Measurements from ENCODE around the gene VPS4B.
"Not testable (repeated sequence)": the region's sequence is repeated elsewhere in the genome, so short reads cannot be mapped to it uniquely, and the experiment has no call there.

Gene VPS4B

GRCh38 chr18:63366213-63367052 lies 55.8 kb downstream of the VPS4B start:
- peak; percentile 79 to 84 for DNase-seq

DNA sequence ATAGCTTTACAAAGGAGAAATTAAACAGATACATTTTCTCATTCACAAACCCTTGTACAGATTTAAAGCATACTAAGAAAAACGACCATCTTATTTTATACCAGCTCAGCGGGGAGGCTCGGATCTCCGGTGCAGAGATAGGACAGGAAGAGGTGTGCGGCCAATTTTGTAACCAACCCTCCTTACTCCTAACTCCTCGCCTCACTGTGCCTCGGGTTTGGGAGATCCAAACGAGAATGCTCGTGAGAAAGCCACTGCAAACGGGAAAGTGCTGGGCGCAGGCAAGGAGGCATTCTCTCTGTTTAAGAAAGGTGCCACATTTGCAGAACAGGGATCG lies 56.4 kb downstream of the VPS4B start:
- DNase-seq = no peak

DNA sequence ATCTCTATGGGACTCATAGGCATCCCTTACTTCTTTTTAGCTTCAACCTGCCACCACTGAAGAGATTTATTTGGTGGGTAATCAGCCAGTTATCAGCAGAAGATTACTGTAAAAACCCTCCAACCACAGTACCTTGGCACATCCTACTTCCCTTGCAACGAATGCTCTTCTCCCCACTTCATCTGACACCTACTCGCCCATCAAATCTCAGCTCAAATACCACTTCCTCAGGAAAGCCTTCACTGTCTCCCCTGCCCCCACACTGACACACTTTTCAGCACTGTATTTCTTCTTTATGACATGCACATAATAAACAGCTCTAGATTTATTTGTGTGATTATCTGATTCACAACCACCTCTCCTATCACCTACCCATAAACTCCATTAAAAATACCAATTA lies 58.3 kb downstream of the VPS4B start:
- no peak for DNase-seq

GRCh38 chr18:63363420-63363819 lies 58.9 kb downstream of the VPS4B start:
- DNase-seq = not testable (repeated sequence)

DNA sequence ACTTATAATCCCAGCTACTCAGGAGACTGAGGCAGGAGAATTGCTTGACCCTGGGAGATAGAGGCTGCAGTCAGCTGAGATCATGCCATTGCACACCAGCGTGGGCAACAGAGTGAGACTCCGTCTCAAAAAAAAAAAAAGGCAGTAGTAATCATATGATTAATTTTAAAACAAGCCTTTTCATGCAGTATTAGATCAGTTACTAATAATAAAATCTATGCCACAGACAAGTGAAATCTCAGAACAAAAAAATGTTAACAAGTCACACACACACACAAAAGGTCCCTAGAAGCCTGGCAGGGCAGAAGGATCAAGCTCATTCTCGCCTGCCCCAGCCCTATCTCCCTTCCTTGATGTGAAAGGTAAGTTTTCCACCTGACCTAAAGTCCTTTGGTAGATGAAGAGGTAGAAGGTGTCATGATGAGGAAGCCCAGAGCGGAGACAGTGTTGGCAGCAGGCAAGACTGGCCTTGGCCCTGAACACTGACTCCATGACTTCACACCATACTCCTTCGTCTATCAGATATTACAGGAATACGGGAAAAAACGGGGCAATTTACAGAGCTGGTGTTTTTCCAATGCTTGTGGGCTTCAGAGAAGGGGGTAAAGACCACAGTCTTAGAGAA lies 65.9 kb downstream of the VPS4B start:
- no peak for DNase-seq

DNA sequence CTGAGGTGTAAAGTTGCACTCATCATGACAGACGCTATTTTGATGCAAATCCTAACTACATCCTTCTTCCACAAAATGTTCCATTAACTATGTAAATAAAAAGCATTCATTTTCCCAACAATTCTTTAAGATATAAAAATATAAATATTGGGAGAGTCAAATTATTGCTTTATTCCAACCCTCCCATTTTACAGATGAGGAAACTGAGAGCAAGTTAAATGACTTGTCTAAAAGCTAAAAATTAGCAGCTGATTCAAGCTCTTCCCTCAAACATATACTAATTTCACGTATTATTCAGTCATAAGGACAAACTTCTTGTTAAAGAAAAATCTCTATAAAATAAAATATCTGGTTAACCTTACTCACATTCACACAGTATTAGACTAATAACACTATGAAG lies 72.0 kb downstream of the VPS4B start:
- no peak for DNase-seq

DNA sequence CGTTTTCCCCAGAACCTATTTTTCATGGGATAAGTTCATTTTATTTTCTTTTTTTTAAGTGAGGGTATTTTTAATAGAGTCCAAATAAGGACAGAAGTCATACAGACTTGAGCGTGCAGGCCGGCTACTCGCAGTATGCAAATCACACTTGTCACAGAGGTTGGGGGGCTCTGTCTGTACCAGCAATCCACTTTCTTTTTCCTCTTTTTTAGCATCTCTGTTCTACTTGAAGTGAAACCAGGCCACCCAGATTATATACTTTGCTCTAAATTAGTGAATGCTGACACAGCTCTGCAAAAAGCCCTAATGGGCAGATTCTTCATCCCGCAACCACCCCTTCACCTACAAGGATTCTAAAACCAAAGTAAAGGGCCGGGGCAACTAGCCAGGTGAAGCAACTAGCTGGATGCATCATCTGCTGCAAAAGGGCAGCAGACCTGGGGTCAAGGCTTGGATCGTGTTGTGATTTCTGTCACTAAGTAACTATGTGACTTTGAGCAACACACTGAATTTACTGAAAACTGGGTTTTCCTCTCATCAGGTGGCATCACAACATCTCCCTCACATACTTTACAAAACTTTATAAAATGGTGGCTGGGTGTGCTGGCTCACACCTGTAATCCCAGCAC lies 73.7 kb downstream of the VPS4B start:
- no peak for DNase-seq

DNA sequence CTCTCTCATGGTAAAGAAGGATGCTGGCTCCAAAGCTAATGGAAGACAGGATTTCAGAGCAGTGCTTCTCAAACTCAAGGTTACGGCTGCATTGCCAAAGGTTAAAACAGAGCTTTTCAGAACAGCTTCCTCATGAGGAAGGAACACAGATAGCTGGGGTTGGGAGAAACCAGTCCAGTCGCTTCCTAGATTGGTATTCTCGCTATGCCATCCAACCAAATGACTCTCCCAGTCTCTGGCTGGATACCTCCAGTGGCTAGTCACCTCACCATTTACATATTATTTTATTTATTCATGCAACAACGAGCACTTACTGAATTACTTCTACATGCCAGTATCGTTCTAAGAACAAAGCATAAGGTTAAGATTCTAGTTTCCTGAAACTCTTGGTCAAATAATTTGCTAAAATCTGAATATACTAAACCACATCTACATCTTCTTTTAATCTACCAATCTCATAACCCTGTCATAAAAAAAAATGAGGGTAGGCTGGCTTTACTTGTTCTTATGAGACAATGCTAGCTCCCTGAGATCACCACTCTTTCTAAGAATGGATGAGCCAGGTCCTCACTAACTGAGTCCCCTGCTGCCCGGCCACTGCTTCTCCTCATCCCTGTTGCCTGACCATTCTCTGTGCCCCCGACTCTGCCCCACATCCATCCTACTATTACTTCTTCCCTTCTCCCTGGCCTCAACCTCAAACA lies 75.6 kb downstream of the VPS4B start:
- no peak for DNase-seq

DNA sequence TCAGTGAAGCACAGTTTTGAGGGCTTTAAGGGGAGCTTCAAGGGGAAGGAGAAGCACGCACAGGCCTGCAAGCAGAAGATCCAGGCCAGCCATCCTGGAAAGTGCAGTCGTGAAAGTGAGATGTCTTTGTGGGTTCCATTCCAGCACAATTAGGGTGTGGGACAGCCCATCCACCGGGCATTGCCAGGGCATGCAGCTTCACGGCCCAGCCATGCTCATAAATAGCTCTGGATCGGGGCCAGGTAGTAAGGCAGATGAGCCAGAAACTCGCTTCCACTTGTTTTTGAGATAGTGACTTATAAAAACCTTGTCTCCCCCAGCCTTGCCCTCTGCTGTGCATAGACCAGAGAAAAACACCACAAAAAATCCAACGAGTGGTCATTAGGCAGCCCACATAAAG lies 76.2 kb downstream of the VPS4B start:
- DNase-seq = no peak

DNA sequence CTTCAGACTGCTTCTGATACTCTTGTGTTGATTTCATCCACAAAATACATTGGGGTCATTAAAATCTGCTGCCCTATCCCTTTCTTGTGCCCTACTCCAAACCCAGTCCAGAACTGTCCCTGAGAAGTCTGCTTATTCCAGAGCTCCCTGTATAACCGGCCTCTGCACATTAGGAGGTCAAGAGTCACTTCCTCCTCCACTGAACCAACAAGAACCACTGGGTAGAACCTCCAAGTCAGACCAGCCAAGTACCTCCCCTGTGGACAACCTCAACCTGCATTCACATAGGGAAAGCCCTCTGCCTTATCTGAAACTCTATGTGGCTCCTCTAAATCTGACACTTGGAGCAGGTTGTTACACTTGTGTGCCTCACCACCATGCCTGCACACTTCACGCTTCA lies 77.4 kb downstream of the VPS4B start:
- no peak for DNase-seq

DNA sequence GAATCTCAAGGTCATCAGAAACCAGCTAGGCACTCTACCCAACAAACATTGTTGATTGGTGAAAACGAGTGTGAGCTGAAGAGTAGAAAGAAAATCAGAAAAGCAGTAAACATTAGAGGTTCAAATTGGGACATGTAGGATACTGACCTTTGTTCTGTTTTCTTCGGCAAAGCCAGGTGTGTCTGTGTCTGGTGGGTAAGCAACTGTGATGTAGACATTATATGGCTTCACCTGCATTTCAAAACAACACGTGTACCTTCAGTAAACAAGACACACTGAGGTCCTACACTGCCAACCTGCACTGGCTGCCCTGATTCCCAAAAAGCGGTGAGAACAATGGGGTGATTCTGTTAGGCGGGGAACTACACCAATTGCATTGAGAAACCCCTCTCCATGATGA lies 78.0 kb downstream of the VPS4B start:
- no peak for DNase-seq

DNA sequence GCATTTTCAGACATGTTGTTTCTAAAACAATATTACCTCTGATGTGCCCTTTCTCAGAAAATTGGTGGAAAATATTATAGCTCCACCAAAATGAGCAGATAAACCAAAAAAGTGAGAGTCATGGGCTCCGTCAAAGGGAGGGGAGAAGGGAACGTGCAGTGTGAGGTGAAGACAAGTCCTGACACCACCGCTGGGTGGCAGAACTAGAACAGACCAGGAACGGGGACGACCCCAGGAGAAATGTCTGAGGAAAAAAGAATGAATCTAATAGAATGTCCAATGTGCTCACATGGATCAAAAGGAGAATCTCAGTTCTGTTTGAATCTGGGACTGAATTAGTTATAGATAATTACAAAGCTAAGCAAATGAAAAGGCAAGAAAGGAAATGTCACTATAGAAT lies 80.1 kb downstream of the VPS4B start:
- DNase-seq = peak; percentile 35 to 37

DNA sequence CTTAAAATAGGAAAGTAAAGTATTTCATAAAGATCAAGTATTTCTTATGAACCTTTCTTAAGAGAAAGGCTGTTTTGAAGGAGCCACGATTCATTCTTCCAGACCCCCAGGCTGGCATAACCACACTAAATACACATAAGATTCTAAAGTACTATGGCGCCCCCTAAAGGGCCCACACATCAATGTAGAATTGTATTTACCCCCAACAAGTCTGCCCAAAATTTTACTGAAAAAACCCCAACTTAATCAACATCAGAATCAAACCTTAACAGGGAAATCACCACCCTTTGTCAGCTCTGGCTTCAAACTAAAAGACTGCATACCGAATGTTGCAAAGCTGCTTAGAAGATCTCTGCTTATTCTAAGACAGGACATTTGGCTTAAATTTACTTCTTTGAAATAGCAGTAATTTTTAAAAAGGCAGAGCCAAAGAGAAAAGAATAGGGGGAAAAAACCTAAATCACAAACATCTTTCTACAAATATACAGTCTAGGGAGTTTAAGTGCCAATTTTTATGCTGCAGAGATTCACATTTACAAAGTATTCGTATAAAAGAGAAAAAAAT lies 82.3 kb downstream of the VPS4B start:
- peak; percentile 36 to 44 for DNase-seq

All from activated T-cell treated with anti-CD3 and anti-CD28 coated beads, Interleukin-2, amount 50 U/mL, for 48 hours (primary cell).